Stomach (tissue), 4 donors: Measurements from ENCODE around the gene CDK17.

Experiments used
- CTCF ChIP-seq, 7 experiments: fragments of 450-650 bp in 4 of 7; fragments of 200-600 bp in 3 of 7; sonication (generic) in 3 of 7; IDR thresholded peaks; one replicate each; pipeline ENCODE4 v1.5.1; 2016 to 2019; ENCODE audit warnings: antibody characterized with exemption in 7 of 7, control low read depth in 2 of 7, mild to moderate bottlenecking in 1 of 7
- EP300 ChIP-seq: sonication (generic); formaldehyde crosslinking; IDR thresholded peaks from one replicate; pipeline ENCODE4 v1.6.1; 2017; ENCODE audit warnings: antibody characterized with exemption

GRCh38 chr12:96434107-96434506 is 33.9 kb upstream of the CDK17 start:
- no peak for TF ChIP-seq CTCF (IDR thresholded peaks at IDR 0.05)
- no peak for TF ChIP-seq EP300
